ENCODE data around the gene R3HDM2. TPM values are rescaled to one million over a fixed set of nuclear protein-coding genes. Genes with fewer than 3 reads are reported as not detected.

Gene R3HDM2
- total RNA-seq, 1 experiment from 2014 or later, result 34.7 TPM

DNA sequence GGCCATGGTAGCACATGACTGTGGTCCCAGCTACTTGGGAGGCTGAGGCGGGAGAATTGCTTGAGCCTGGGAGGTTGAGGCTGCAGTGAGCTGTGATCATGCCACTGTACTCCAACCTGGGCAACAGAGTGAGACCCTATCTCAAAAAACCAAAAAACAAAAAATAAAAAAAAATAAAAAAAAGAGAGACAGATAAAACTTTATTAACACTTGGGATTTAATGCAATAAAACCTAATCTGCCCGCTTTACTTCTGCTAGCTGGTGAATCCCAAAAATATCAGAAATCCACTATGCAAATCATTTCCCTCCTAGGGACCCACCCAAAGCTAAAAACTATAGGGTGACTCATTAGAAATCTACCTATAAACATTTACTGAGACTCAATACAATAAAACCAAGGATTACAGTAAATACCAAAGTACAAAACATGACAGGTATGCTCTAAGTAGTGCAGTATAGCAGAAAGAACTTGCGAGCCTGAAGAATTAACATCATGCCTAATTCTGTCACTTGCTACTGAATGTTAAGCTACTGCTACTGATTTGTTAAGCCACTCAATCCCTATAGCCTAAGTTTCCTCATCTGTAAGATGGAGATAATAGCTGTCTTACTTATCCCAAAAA is 129.8 kb downstream of the R3HDM2 start:
- no peak for DNase-seq (ENCODE audit: low spot score)
- H3K9me3 Mint-ChIP-seq, result 0 out of 2 replicates have a peak, but pooled peaks cover 3% of the 10 kb centered on the region
- ATAC-seq, result no peak
- H3K27me3 Mint-ChIP-seq (ENCODE audit: low read depth), result no peaks in the 10 kb centered on the region
- TF ChIP-seq, protein P1, sequence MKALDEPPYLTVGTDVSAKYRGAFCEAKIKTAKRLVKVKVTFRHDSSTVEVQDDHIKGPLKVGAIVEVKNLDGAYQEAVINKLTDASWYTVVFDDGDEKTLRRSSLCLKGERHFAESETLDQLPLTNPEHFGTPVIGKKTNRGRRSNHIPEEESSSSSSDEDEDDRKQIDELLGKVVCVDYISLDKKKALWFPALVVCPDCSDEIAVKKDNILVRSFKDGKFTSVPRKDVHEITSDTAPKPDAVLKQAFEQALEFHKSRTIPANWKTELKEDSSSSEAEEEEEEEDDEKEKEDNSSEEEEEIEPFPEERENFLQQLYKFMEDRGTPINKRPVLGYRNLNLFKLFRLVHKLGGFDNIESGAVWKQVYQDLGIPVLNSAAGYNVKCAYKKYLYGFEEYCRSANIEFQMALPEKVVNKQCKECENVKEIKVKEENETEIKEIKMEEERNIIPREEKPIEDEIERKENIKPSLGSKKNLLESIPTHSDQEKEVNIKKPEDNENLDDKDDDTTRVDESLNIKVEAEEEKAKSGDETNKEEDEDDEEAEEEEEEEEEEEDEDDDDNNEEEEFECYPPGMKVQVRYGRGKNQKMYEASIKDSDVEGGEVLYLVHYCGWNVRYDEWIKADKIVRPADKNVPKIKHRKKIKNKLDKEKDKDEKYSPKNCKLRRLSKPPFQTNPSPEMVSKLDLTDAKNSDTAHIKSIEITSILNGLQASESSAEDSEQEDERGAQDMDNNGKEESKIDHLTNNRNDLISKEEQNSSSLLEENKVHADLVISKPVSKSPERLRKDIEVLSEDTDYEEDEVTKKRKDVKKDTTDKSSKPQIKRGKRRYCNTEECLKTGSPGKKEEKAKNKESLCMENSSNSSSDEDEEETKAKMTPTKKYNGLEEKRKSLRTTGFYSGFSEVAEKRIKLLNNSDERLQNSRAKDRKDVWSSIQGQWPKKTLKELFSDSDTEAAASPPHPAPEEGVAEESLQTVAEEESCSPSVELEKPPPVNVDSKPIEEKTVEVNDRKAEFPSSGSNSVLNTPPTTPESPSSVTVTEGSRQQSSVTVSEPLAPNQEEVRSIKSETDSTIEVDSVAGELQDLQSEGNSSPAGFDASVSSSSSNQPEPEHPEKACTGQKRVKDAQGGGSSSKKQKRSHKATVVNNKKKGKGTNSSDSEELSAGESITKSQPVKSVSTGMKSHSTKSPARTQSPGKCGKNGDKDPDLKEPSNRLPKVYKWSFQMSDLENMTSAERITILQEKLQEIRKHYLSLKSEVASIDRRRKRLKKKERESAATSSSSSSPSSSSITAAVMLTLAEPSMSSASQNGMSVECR (CRISPR knock-in tag; IDR thresholded peaks at IDR 0.05; ENCODE audit: borderline replicate concordance), result no peak
- no peak for TF ChIP-seq CBFB (CRISPR knock-in tag; IDR thresholded peaks at IDR 0.05; ENCODE audit: low read depth)
- TF ChIP-seq ZNF121 (CRISPR knock-in tag; IDR thresholded peaks at IDR 0.05), result no peak
- TF ChIP-seq MYBL2 (CRISPR knock-in tag; IDR thresholded peaks at IDR 0.05), result no peak
- no peak for TF ChIP-seq SP1 (CRISPR knock-in tag; conservative IDR thresholded peaks at IDR 0.05)
- TF ChIP-seq, protein P2, sequence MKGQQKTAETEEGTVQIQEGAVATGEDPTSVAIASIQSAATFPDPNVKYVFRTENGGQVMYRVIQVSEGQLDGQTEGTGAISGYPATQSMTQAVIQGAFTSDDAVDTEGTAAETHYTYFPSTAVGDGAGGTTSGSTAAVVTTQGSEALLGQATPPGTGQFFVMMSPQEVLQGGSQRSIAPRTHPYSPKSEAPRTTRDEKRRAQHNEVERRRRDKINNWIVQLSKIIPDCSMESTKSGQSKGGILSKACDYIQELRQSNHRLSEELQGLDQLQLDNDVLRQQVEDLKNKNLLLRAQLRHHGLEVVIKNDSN (CRISPR knock-in tag; IDR thresholded peaks at IDR 0.05), result no peak
- no peak for TF ChIP-seq ZNF138 (CRISPR knock-in tag; conservative IDR thresholded peaks at IDR 0.05)
- TF ChIP-seq, protein P3, sequence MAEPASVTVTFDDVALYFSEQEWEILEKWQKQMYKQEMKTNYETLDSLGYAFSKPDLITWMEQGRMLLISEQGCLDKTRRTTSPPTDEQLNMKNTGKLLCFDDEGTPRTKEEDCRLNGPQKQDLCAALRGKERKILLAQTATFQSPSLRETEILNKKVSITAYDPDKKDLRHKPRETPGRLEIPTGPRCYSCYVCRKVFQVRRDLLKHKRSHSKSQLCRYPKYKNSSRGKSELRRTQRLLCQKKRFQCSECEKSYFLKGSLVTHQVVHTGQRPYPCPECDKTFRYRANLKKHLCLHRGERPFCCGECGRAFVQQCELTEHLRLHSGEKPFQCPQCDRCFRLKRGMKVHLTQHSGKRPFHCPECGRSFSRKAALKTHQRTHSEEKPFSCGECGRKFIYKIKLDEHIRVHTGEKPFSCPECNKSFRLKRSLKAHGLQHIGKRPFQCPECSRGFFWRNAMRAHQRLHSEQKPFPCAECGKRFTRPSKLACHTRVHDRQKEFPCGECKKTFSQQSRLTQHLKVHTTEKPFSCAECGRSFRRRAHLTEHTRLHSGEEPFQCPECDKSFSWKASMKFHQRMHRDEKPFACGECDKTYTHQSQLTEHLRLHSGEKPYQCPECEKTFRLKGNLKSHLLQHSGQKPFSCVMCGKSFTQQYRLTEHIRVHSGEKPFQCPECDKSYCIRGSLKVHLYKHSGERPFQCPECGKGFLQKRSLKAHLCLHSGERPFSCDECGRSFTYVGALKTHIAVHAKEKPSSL (CRISPR knock-in tag; conservative IDR thresholded peaks at IDR 0.05), result no peak
- TF ChIP-seq TEAD4 (CRISPR knock-in tag; IDR thresholded peaks at IDR 0.05), result no peak
- TF ChIP-seq FOXK1 (CRISPR knock-in tag; IDR thresholded peaks at IDR 0.05), result no peak
- TF ChIP-seq, protein P4, sequence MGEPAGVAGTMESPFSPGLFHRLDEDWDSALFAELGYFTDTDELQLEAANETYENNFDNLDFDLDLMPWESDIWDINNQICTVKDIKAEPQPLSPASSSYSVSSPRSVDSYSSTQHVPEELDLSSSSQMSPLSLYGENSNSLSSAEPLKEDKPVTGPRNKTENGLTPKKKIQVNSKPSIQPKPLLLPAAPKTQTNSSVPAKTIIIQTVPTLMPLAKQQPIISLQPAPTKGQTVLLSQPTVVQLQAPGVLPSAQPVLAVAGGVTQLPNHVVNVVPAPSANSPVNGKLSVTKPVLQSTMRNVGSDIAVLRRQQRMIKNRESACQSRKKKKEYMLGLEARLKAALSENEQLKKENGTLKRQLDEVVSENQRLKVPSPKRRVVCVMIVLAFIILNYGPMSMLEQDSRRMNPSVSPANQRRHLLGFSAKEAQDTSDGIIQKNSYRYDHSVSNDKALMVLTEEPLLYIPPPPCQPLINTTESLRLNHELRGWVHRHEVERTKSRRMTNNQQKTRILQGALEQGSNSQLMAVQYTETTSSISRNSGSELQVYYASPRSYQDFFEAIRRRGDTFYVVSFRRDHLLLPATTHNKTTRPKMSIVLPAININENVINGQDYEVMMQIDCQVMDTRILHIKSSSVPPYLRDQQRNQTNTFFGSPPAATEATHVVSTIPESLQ (CRISPR knock-in tag; IDR thresholded peaks at IDR 0.05), result no peak
- TF ChIP-seq ZNF671 (CRISPR knock-in tag; IDR thresholded peaks at IDR 0.05), result no peak
- TF ChIP-seq, protein P5, sequence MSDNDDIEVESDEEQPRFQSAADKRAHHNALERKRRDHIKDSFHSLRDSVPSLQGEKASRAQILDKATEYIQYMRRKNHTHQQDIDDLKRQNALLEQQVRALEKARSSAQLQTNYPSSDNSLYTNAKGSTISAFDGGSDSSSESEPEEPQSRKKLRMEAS (CRISPR knock-in tag; IDR thresholded peaks at IDR 0.05), result no peak
- TF ChIP-seq, protein P6, sequence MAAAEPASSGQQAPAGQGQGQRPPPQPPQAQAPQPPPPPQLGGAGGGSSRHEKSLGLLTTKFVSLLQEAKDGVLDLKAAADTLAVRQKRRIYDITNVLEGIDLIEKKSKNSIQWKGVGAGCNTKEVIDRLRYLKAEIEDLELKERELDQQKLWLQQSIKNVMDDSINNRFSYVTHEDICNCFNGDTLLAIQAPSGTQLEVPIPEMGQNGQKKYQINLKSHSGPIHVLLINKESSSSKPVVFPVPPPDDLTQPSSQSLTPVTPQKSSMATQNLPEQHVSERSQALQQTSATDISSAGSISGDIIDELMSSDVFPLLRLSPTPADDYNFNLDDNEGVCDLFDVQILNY (CRISPR knock-in tag; IDR thresholded peaks at IDR 0.05), result no peak
- TF ChIP-seq ZNF396 (CRISPR knock-in tag; IDR thresholded peaks at IDR 0.05; ENCODE audit: borderline replicate concordance), result no peak
- TF ChIP-seq ETV6 (CRISPR knock-in tag; IDR thresholded peaks at IDR 0.05), result no peak
- POLR2A ChIA-PET, result interaction anchor here (0.9 kb wide), 1 partner anchor 158 kb away, joined by 3 read pairs; no protein-coding TSS in a partner anchor
- no peak overlapping the region for H3K27ac Mint-ChIP-seq
- CTCF ChIA-PET, result interaction anchor here (0.5 to 5.6 kb wide), 5 partner anchors 25 to 158 kb away, joined by 3 to 72 read pairs (median 9); partner anchors contain the start of genes GLI1 and INHBE
- no peak overlapping the region for H3K4me3 Mint-ChIP-seq
- H3K36me3 Mint-ChIP-seq, result peaks cover 4% of the 10 kb centered on the region
- H3K4me1 Mint-ChIP-seq, result peaks cover 15% of the 10 kb centered on the region

Data from WTC11 (cell line).